RWPE2 (cell line): ENCODE results near the gene PLAAT4.
A peak's percentile ranks its signal among the peaks of the same experiment; 100 is the strongest.

Experiments
- ATAC-seq: fragments of 200-7000 bp; cut with Tn5 transposase; 3 replicates; pipeline ENCODE4 v1.9.1; 2021; ENCODE audit warnings: low read depth
- DNase-seq: peaks from one replicate; pipeline ENCODE4 v3.0.0-alpha.2; 2020; ENCODE audit warnings: low spot score
- H3K27ac ChIP-seq: fragments of 450-650 bp; 2 replicates; pipeline ENCODE4 v1.5.1; 2017; ENCODE audit warnings: mild to moderate bottlenecking; ENCODE audit not compliant: poor library complexity, severe bottlenecking
- H3K27me3 ChIP-seq: fragments of 250-450 bp; sonication (Bioruptor Pico); 2 replicates; pipeline ENCODE4 v1.5.1; 2021; ENCODE audit warnings: mild to moderate bottlenecking, moderate library complexity; ENCODE audit not compliant: insufficient read depth, poor library complexity, severe bottlenecking
- H3K36me3 ChIP-seq: fragments of 250-450 bp; sonication (Bioruptor Pico); 2 replicates; pipeline ENCODE4 v1.5.1; 2020; ENCODE audit warnings: low read depth, mild to moderate bottlenecking, moderate library complexity
- H3K4me1 ChIP-seq: fragments of 250-450 bp; sonication (Bioruptor Pico); 2 replicates; pipeline ENCODE4 v1.5.1; 2021; ENCODE audit warnings: mild to moderate bottlenecking, moderate library complexity; ENCODE audit not compliant: insufficient read depth, poor library complexity, severe bottlenecking
- H3K4me3 ChIP-seq: fragments of 250-450 bp; sonication (Bioruptor Pico); 2 replicates; pipeline ENCODE4 v1.5.1; 2021; ENCODE audit warnings: mild to moderate bottlenecking, moderate library complexity; ENCODE audit not compliant: severe bottlenecking
- H3K9me3 ChIP-seq: fragments of 250-450 bp; sonication (Bioruptor Pico); 2 replicates; pipeline ENCODE4 v1.5.1; 2021; ENCODE audit warnings: mild to moderate bottlenecking, moderate library complexity; ENCODE audit not compliant: severe bottlenecking
- TF ChIP-seq, protein P1 (sequence below): fragments of 450-650 bp; IDR thresholded peaks from one replicate; pipeline ENCODE4 v1.5.1; 2017; ENCODE audit warnings: mild to moderate bottlenecking, moderate library complexity; ENCODE audit not compliant: poor library complexity, severe bottlenecking

PLAAT4 gene, protein sequence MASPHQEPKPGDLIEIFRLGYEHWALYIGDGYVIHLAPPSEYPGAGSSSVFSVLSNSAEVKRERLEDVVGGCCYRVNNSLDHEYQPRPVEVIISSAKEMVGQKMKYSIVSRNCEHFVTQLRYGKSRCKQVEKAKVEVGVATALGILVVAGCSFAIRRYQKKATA

DNA sequence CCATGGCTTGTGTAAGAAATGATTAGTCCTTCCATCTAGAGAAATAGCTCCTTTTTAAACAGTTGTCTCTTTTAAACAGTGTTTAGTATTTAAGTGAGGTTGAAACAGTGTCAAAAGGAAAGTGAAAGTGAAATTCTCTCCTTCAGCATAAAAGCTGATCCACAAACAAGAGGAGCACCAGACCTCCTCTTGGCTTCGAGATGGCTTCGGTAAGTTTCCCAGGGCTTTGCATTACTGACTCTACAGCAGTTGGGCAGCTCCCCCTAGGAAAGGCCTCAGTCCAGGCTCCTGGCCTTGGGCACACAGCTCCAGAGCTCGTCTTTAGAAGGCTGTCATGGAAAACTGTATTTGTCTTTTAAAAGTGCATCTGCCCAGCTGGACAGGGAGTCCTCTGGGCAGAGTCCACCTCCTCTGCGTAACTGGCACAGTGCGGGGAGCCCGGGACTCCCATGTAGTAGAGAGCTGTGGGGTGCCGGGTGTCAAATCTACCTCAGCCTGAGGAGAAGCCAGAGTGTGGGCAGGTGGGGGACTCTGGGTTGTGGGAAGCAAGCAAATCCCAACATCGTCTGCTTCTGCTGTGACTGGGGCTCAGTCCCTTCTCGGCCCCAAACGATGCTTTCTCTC lies at the start of gene PLAAT4:
Gene PLAAT4 (plus strand): TSS at position 140 of the 624 bp plus-strand sequence. CDS start 61 bp downstream, at position 201.
- H3K36me3 ChIP-seq = no peaks in the 10 kb centered on the region
- peak within 1 kb of the TSS; percentile 5 for H3K4me3 ChIP-seq
- ATAC-seq = peak; percentile 41
- H3K9me3 ChIP-seq = no peaks in the 10 kb centered on the region
- DNase-seq = no peak
- TF ChIP-seq, protein P1, sequence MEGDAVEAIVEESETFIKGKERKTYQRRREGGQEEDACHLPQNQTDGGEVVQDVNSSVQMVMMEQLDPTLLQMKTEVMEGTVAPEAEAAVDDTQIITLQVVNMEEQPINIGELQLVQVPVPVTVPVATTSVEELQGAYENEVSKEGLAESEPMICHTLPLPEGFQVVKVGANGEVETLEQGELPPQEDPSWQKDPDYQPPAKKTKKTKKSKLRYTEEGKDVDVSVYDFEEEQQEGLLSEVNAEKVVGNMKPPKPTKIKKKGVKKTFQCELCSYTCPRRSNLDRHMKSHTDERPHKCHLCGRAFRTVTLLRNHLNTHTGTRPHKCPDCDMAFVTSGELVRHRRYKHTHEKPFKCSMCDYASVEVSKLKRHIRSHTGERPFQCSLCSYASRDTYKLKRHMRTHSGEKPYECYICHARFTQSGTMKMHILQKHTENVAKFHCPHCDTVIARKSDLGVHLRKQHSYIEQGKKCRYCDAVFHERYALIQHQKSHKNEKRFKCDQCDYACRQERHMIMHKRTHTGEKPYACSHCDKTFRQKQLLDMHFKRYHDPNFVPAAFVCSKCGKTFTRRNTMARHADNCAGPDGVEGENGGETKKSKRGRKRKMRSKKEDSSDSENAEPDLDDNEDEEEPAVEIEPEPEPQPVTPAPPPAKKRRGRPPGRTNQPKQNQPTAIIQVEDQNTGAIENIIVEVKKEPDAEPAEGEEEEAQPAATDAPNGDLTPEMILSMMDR = no peak
- no peak within 1 kb of the TSS for H3K27ac ChIP-seq
- H3K4me1 ChIP-seq = peaks cover 3% of the 10 kb centered on the region
- no peaks in the 10 kb centered on the region for H3K27me3 ChIP-seq

DNA sequence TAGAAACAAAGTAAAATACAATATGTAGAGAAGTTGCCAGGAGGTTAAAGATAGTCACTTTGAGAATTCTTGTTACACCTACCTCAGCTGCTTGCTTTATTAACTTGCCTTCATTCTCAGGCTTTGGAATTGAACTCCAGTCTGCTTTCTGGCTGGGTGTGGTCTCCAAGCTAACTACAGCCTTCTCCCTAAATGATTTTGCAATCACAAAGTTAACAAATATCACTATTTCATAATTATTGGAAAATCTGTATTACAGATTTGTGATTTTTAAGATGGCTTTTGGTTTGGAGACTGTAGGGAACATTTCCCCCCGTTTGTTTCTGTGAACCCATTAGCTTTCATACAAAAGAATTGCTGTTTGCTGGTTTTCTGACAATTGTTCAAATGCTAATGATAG lies 47.8 kb upstream of the PLAAT4 start:
- ATAC-seq (no peak), DNase-seq (no peak)
- no peak overlapping the region for H3K4me3 ChIP-seq
- no peaks in the 10 kb centered on the region for H3K36me3 ChIP-seq
- H3K9me3 ChIP-seq = no peaks in the 10 kb centered on the region
- H3K27me3 ChIP-seq = peaks cover 53% of the 10 kb centered on the region
- no peaks in the 10 kb centered on the region for H3K4me1 ChIP-seq
- no peak overlapping the region for H3K27ac ChIP-seq
- TF ChIP-seq, protein P1 = no peak

DNA sequence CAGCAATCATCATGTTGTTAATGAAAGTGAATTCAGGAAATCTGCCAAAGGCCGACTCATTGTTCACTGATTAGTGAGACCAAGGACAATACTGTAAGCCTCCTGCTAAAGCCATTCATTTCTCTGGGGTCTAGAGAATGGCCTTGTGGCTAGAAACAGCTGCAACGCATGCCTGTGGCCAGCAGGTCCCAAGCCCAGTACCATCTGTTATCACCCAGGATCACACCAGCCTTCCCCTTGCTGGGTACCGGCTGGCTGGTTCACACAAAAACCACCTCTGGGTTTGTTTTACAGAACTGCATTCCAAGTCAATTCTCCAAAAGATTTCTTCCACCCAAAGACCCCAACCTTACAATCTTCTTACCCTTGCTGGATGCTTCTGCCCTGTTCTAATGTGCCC lies 46.7 kb upstream of the PLAAT4 start:
- no peak for DNase-seq
- no peak overlapping the region for H3K27ac ChIP-seq
- H3K9me3 ChIP-seq = no peaks in the 10 kb centered on the region
- ATAC-seq = no peak
- TF ChIP-seq, protein P1 = no peak
- H3K4me3 ChIP-seq = no peak overlapping the region
- H3K27me3 ChIP-seq = peaks cover 53% of the 10 kb centered on the region
- no peaks in the 10 kb centered on the region for H3K4me1 ChIP-seq
- H3K36me3 ChIP-seq = no peaks in the 10 kb centered on the region

DNA sequence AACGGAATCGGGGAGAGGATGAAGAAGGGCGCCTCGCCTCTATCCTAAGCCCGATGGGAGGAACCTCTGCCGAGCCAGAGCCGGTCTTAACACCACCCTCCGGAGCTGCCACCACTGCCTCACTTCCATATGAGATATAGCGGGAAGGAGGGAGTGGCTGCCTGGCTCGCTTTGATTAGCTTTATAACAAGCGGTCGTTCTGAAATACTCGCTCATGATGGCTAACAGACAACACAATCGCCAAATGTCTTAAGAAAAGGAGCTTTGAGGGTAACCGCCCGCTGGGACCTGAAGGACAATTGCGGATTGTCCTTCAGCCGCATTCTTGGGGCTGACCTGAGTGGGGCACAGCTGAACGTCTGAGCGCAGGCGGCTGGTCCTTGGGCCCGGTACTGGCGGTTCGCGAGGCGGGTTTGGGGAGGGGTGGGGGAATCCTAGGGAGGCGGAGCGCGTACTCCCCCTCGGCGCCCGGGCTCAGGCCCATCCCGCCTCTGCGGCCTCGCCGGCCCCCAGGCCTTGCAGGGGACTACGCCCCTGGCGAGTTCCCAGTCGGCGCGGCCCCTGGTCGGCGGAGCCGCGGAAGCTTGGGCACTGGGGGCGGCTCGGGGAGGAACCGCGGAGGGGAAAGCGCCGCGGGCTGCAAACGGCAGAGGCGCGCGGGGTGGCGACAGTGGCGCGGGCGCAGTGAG lies 45.9 kb upstream of the PLAAT4 start, which contains the start of gene PLAAT5:
Gene PLAAT5 (minus strand): TSS at position 617 of the 689 bp plus-strand sequence. CDS start 133 bp downstream, at position 484.
- DNase-seq = no peak
- Histone ChIP-seq H3K9me3 (no peaks in the 10 kb centered on the region), H3K27ac (no peak within 1 kb of the TSS), H3K36me3 (no peaks in the 10 kb centered on the region), H3K4me3 (no peak within 1 kb of the TSS), H3K4me1 (no peaks in the 10 kb centered on the region), H3K27me3 (peaks cover 53% of the 10 kb centered on the region)
- ATAC-seq = no peak
- TF ChIP-seq, protein P1 = no peak
